Left renal cortex interstitium (tissue), 4 donors: ENCODE measurements around the gene ZNF208. TPM values are rescaled to one million over a fixed set of nuclear protein-coding genes. Genes with fewer than 3 reads are reported as not detected.
"Not testable (repeated sequence)": the region's sequence is repeated elsewhere in the genome, so short reads cannot be mapped to it uniquely, and the experiment has no call there.

Source experiments
- DNase-seq, 4 donors: peaks; one replicate each; pipeline ENCODE4 v3.0.0-alpha.2; 2013; ENCODE audit warnings: low read depth in 4 of 4, low spot score in 2 of 4, missing footprints in 1 of 4
- polyA plus RNA-seq, 4 donors: library from polyadenylated mRNA; unstranded; fragments of 120-200 nt; gene quantifications; one replicate each; pipeline ENCODE4 v1.2.1, GENCODE V29; 2013; ENCODE audit not compliant: insufficient read length in 4 of 4

Gene ZNF208
- polyA plus RNA-seq = 10 to 100 TPM in 1 of 4 donors, 1 to 10 TPM in 3; 1.6 to 17.3 (median 6.9) TPM

- not testable (repeated sequence) for DNase-seq
Measured at GRCh38 chr19:22010437-22011143, at the start of gene ZNF208. Gene ZNF208, minus strand, starts transcription at chr19:22010943. Its CDS starts 149 bp downstream, at chr19:22010794.

- DNase-seq = no peak
Measured at GRCh38 chr19:22052644-22053013, 41.9 kb upstream of the ZNF208 start.

- DNase-seq = not testable (repeated sequence)
Measured at GRCh38 chr19:22041151-22041550, 30.4 kb upstream of the ZNF208 start.

GRCh38 chr19:22030680-22031079 lies 19.9 kb upstream of the ZNF208 start:
- DNase-seq = no peak

GRCh38 chr19:22026687-22027086 lies 15.9 kb upstream of the ZNF208 start:
- no peak for DNase-seq

GRCh38 chr19:22025539-22025938 lies 14.8 kb upstream of the ZNF208 start:
- DNase-seq = not testable (repeated sequence)

GRCh38 chr19:21970466-21970865 lies 40.3 kb downstream of the ZNF208 start:
- DNase-seq = no peak

- DNase-seq = no peak
Measured at GRCh38 chr19:21947775-21948174, 63.0 kb downstream of the ZNF208 start.

- DNase-seq = no peak
Measured at GRCh38 chr19:21940684-21941083, 70.1 kb downstream of the ZNF208 start.

GRCh38 chr19:21934593-21934992 lies 76.2 kb downstream of the ZNF208 start:
- no peak for DNase-seq

- DNase-seq = no peak
Measured at GRCh38 chr19:21934131-21934530, 76.6 kb downstream of the ZNF208 start.

- no peak for DNase-seq
Measured at GRCh38 chr19:21922276-21922675, 88.5 kb downstream of the ZNF208 start.

- DNase-seq = no peak
Measured at GRCh38 chr19:21921691-21922180, 89.0 kb downstream of the ZNF208 start.

- DNase-seq = no peak
Measured at GRCh38 chr19:21915411-21915810, 95.3 kb downstream of the ZNF208 start.

- no peak for DNase-seq
Measured at GRCh38 chr19:21912654-21913053, 98.1 kb downstream of the ZNF208 start.

GRCh38 chr19:21910318-21910717 lies 100.4 kb downstream of the ZNF208 start:
- no peak for DNase-seq

GRCh38 chr19:21908066-21908465 lies 102.7 kb downstream of the ZNF208 start:
- no peak for DNase-seq

- no peak for DNase-seq
Measured at GRCh38 chr19:21907516-21907915, 103.2 kb downstream of the ZNF208 start.

GRCh38 chr19:21902571-21902970 lies 108.2 kb downstream of the ZNF208 start:
- DNase-seq = no peak

- DNase-seq = no peak
Measured at GRCh38 chr19:21901861-21902260, 108.9 kb downstream of the ZNF208 start.

- DNase-seq = no peak
Measured at GRCh38 chr19:21900401-21900800, 110.3 kb downstream of the ZNF208 start.

GRCh38 chr19:21891086-21891485 lies 119.7 kb downstream of the ZNF208 start:
- DNase-seq = no peak
